Articular chondrocyte of knee joint (primary cell): ENCODE measurements around the gene C6orf132. TPM values are rescaled to one million over a fixed set of nuclear protein-coding genes. Genes with fewer than 3 reads are reported as not detected.

Source experiments
- total RNA-seq: library from RNA; depleted of rRNA; stranded (reverse); fragments of >200 nt; gene quantifications from 2 replicates; pipeline ENCODE4 v1.2.3, GENCODE V29; 2012

C6orf132 gene
- 3.2 and 3.8 TPM in 2 replicates for total RNA-seq

GRCh38 chr6:42142118-42142835 lies at the start of gene C6orf132:
Gene C6orf132, minus strand, starts transcription at chr6:42142620. Its CDS starts 176 bp downstream, at chr6:42142444.

GRCh38 chr6:42173101-42173500 lies 30.7 kb upstream of the C6orf132 start, which contains the start of gene GUCA1A:
Gene GUCA1A, plus strand, starts transcription at chr6:42173364. Its CDS starts 250 bp downstream, at chr6:42173614.

Other genes starting within 250 kb of the C6orf132 start
- gene USP49, start 247.2 kb downstream of the C6orf132 start, total RNA-seq: 3.5 and 5.1 TPM in 2 replicates
- gene MED20, start 221.5 kb downstream of the C6orf132 start, total RNA-seq: 28.6 and 34.6 TPM in 2 replicates
- 9.0 and 12.3 TPM in 2 replicates for gene BYSL, start 221.1 kb downstream of the C6orf132 start, total RNA-seq
- gene CCND3, start 200.8 kb downstream of the C6orf132 start, total RNA-seq: 24.8 and 28.9 TPM in 2 replicates
- gene TAF8, start 92.1 kb downstream of the C6orf132 start, total RNA-seq: 13.3 and 15.0 TPM in 2 replicates
- gene GUCA1A, start 30.7 kb upstream of the C6orf132 start, total RNA-seq: 0.11 TPM in 1 of 2 replicates, not detected in the other
- gene GUCA1B, start 52.3 kb upstream of the C6orf132 start, total RNA-seq: 0.26 TPM in 1 of 2 replicates, not detected in the other
- gene MRPS10, start 75.2 kb upstream of the C6orf132 start, total RNA-seq: 49.2 and 56.7 TPM in 2 replicates